Mesothelial cell of epicardium (in vitro differentiated cells): ENCODE data around the gene DENND4A. TPM values are rescaled to one million over a fixed set of nuclear protein-coding genes. Genes with fewer than 3 reads are reported as not detected.
"Not testable (repeated sequence)": the region's sequence is repeated elsewhere in the genome, so short reads cannot be mapped to it uniquely, and the experiment has no call there.

Experiments
- DNase-seq, 2 experiments: peaks; one replicate each; pipeline ENCODE4 v3.0.0; 2021; ENCODE audit warnings: low spot score in 2 of 2; ENCODE audit not compliant: unreplicated experiment in 2 of 2
- H3K27ac Mint-ChIP-seq: 2 replicates; pipeline ENCODE4 v1.8.0; 2021; ENCODE audit warnings: mixed read lengths
- H3K27me3 Mint-ChIP-seq: 2 replicates; pipeline ENCODE4 v1.8.0; 2021; ENCODE audit warnings: low read depth, mixed read lengths
- H3K36me3 Mint-ChIP-seq: 2 replicates; pipeline ENCODE4 v1.8.0; 2021; ENCODE audit warnings: mixed read lengths
- H3K4me1 Mint-ChIP-seq: 2 replicates; pipeline ENCODE4 v1.8.0; 2021; ENCODE audit warnings: mixed read lengths
- H3K4me3 Mint-ChIP-seq: 2 replicates; pipeline ENCODE4 v1.8.0; 2021; ENCODE audit warnings: mild to moderate bottlenecking, moderate library complexity, mixed read lengths
- H3K9me3 Mint-ChIP-seq: 2 replicates; pipeline ENCODE4 v1.8.0; 2021; ENCODE audit warnings: mixed read lengths
- CTCF ChIP-seq: fragments of 200-600 bp; sonication (generic); IDR thresholded peaks from one replicate; pipeline ENCODE4 v1.5.0; 2021; ENCODE audit warnings: antibody characterized with exemption; ENCODE audit not compliant: unreplicated experiment
- total RNA-seq: library from RNA; stranded (reverse); gene quantifications from 3 replicates; pipeline ENCODE4 v1.2.1, GENCODE V29; 2021

Gene DENND4A
- total RNA-seq, 1 donor from 2014 or later = 23.3 TPM

- no peak for TF ChIP-seq CTCF
- no peaks in the 10 kb centered on the region for H3K27me3 Mint-ChIP-seq
These were observed 20.8 kb upstream of the DENND4A start for GRCh38 chr15:65812916-65813315.

GRCh38 chr15:65812467-65812866 lies 20.4 kb upstream of the DENND4A start:
- no peaks in the 10 kb centered on the region for H3K27me3 Mint-ChIP-seq
- peaks cover 8% of the 10 kb centered on the region for H3K9me3 Mint-ChIP-seq
- no peak overlapping the region for H3K4me3 Mint-ChIP-seq
- no peak overlapping the region for H3K27ac Mint-ChIP-seq
- no peaks in the 10 kb centered on the region for H3K4me1 Mint-ChIP-seq
- no peak for DNase-seq
- no peak for TF ChIP-seq CTCF
- H3K36me3 Mint-ChIP-seq = peaks cover 3% of the 10 kb centered on the region

More at GRCh38 chr15:65812916-65813315, 20.8 kb upstream of the DENND4A start:
- Mint-ChIP-seq H3K4me1 (no peaks in the 10 kb centered on the region), H3K36me3 (peaks cover 3% of the 10 kb centered on the region), H3K27ac (no peak overlapping the region), H3K4me3 (no peak overlapping the region), H3K9me3 (peaks cover 8% of the 10 kb centered on the region)
- no peak for DNase-seq

GRCh38 chr15:65811835-65812234 lies 19.7 kb upstream of the DENND4A start:
- Mint-ChIP-seq H3K27me3 (no peaks in the 10 kb centered on the region), H3K4me1 (no peaks in the 10 kb centered on the region), H3K4me3 (no peak overlapping the region), H3K27ac (no peak overlapping the region), H3K9me3 (peaks cover 8% of the 10 kb centered on the region), H3K36me3 (peaks cover 3% of the 10 kb centered on the region)
- no peak for DNase-seq
- TF ChIP-seq CTCF = no peak

GRCh38 chr15:65811011-65811733 lies 19.1 kb upstream of the DENND4A start:
- not testable (repeated sequence) for H3K9me3 Mint-ChIP-seq, DNase-seq, H3K27ac Mint-ChIP-seq, H3K4me3 Mint-ChIP-seq, H3K4me1 Mint-ChIP-seq, H3K27me3 Mint-ChIP-seq, H3K36me3 Mint-ChIP-seq

GRCh38 chr15:65806397-65806796 lies 14.3 kb upstream of the DENND4A start:
- Mint-ChIP-seq H3K4me3 (no peak overlapping the region), H3K9me3 (no peaks in the 10 kb centered on the region), H3K36me3 (no peaks in the 10 kb centered on the region), H3K27me3 (no peaks in the 10 kb centered on the region), H3K27ac (no peak overlapping the region), H3K4me1 (peaks cover 15% of the 10 kb centered on the region)
- DNase-seq = no peak
- no peak for TF ChIP-seq CTCF

GRCh38 chr15:65805019-65805745 lies 13.1 kb upstream of the DENND4A start:
- DNase-seq = no peak

More at GRCh38 chr15:65805019-65805745, 13.1 kb upstream of the DENND4A start:
- TF ChIP-seq CTCF = no peak
- Mint-ChIP-seq H3K27ac (peak overlapping the region; percentile 75), H3K4me1 (peaks cover 19% of the 10 kb centered on the region), H3K9me3 (no peaks in the 10 kb centered on the region), H3K36me3 (no peaks in the 10 kb centered on the region), H3K4me3 (no peak overlapping the region), H3K27me3 (no peaks in the 10 kb centered on the region)
